NCI-H2196 (cell line): ENCODE data around the gene MYO1D.

Source experiments
- DNase-seq: peaks from one replicate; lab custom pipeline; 2025; ENCODE audit not compliant: unreplicated experiment; lab: John Stamatoyannopoulos, UW

The MYO1D gene

GRCh38 chr17:32591405-32591804, 285.5 kb downstream of the MYO1D start:
- DNase-seq: no peak

- DNase-seq: no peak
Observed at GRCh38 chr17:32590974-32591373, 285.9 kb downstream of the MYO1D start.

- DNase-seq: no peak
Observed at GRCh38 chr17:32588982-32589381, 287.9 kb downstream of the MYO1D start.

DNA sequence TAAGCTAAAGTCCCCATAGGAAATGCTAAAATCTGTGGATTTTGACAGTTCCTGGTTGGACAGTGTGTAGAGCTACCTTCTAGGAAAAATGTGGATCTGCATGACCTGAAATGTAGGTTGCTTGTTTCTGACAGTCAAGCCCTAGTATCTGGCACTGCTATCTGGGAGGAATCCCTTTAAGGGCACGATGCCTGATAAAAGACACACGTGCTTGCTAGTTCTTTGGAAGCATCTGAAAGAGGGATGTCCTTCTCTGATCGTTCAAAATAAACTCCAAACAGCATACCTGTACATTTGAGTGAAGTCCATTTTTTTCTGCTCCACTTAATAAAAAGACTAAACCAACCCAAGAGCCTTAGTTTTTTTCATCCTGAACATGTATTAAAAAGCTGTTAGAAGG, 288.8 kb downstream of the MYO1D start:
- no peak for DNase-seq

GRCh38 chr17:32586666-32587065, 290.3 kb downstream of the MYO1D start:
- DNase-seq: no peak

DNA sequence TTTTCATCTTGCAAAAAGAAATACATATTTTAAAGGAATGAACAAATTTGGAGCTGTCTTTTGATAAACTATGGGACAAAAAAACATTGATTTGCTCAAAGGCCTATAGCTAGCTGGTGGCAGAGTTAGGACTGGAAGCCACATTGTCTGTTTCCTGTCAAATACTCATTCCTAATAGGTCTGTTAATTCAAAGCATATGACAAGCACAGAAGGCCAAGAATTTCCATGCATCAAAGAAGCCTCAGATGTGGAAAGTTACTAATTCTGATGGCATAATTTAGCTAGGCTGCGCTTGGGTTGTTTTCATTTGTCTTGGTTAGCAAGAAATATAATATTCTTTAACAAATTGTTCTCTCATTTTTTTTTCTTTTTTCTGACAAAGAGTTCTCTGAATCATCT, 292.1 kb downstream of the MYO1D start:
- DNase-seq: no peak

GRCh38 chr17:32583053-32583452, 293.9 kb downstream of the MYO1D start:
- no peak for DNase-seq

- no peak for DNase-seq
Observed at GRCh38 chr17:32575852-32576251, 301.1 kb downstream of the MYO1D start.

DNA sequence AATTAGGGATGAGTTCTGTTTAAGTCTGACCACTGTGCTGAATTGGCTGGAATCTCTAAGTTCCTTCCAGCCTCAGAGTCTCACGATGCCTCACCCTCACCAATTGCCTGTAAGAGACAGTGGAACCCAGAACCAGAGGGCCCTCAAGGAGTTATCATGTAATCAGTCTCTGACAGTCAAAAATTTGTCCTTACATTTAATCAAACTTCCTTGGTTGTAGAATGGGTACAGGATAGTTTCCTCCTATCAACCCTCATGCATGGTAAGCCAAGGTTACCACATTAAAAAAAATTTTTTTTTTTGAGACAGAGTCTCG, 306.9 kb downstream of the MYO1D start:
- no peak for DNase-seq

DNA sequence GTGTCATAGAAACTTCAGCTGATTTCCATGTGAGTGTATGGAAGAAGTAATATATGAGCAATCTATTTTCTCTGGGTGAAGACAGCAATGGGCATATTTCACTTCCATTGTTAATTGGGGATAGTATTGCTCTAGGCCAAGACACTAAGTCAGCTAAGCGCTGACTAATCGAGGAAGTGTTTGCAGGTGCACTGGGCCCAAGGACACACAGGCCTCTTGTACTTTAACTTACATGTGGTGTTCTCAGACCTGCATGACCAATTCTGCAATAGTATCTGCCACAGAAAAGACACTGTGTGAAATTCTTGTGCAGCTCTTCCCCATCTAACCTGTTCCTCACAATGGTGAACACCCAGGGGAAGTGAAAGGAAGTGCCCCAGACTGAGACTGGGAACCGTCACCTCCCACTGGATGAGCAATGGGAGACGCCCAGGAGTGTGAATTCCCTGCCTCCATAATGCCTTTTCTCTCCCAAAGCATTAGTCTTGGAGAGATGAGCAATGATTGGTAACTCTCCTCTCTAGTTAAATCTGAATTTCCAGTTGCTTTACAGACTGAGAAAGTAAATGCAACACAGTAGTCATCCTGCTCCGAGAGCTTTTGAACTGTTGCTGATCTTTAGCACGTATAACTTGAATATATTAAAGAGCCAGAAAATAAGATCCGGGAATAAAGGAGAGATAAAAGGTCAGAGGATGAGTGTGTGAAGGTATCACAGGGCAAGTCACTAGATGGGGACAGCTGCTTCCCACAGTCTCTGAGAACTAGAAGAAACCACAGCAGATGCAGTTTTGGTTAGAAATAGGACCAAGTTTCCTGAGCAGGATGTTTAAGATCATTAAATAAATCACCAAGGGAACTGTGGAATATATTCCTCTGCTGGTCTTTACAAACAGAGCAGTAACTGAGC, 307.5 kb downstream of the MYO1D start:
- DNase-seq: no peak

DNA sequence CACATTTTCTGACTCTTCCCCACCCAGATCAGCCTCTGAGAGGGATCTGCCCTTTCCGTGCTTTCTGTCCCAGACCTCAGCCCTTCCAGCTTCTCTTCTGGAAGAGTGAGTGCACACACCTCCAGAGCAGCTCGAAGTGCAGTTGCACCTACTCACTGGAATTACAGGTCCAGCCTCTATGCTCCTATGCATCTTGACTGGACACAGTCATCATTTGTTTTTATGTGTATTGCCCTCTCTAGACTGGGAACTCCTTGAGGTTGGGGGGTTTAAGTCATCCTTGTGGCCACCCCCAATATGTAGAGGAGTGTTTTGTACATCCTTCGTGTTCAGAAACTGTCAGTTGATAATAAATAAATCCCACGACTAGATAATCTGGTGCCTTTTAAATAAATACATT, 308.2 kb downstream of the MYO1D start:
- DNase-seq: no peak

GRCh38 chr17:32567511-32567910, 309.4 kb downstream of the MYO1D start:
- no peak for DNase-seq

DNA sequence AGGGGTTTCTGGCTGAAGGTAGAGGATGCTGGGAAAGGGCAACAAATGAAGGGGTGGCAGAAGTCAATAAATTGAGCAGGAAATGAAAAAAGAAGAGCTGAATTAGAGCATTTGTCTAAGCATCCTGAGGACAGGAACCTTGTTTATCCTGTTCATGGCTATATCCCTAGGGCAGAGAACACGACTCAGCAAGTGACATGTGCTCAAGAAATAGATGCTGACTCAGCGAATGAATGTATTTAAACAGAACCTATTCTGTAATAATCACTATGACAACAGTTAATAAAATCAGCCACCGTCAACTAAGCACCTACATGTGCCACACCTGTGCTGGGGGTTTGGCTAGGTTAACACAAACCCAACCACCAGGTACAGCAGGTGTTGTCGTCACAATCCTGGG, 309.8 kb downstream of the MYO1D start:
- no peak for DNase-seq

DNA sequence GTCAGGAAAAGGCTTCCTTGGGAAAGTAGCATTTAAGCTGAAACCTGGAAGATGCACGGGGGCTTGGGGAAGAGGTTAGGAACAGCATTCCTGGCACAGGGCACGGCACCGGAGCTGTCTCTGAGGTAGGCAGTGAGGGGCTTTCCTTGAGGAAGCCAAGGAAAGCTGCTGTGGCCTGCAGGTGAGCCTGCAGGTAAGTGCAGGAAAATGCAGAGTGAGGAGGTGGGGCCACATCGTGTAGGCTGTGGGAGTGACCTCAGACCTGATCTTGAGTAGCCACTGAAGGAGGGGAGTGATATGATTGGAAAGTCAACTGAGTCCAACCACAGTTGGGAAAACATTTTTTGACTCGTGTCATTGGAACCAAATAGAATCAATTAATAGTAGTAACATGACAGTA, 310.6 kb downstream of the MYO1D start:
- no peak for DNase-seq

DNA sequence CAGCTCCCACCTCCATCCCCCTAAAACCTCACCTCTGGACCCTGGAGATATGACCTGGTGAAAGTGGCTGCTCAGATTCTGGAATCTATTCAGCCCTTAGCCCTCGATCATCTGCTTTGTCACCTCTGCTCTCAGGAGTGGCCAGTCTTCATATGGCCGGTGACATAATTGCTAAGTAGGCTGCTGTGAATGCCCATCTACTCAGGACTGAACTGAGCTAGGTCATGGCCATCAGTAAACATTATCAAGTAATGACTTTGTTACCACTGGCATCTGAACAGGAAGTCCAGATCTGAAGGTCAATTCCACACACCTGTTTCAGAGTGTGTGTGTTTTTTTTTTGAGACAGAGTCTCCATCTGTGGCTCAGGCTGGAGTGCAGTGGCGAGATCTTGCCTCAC, 311.5 kb downstream of the MYO1D start:
- DNase-seq: no peak

GRCh38 chr17:32564325-32564724, 312.6 kb downstream of the MYO1D start:
- no peak for DNase-seq

DNA sequence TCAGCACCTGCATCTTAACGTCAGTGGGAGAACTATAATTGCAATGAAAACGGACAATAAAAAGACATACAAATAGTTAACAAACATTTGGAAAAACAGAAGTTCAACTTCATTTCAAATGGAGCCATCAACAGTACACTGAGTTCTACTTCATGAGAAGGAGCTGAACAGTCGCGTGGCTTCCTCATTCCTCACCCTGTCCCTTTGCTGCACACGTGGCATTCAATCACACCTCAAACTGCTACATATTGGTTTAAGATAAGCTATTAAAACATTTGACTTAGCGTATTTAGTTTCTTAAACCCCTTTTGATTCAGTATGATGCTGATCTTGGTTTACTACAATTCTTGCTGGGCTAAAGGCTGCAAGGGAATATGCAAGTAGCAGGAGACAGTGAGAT, 313.3 kb downstream of the MYO1D start:
- DNase-seq: no peak

DNA sequence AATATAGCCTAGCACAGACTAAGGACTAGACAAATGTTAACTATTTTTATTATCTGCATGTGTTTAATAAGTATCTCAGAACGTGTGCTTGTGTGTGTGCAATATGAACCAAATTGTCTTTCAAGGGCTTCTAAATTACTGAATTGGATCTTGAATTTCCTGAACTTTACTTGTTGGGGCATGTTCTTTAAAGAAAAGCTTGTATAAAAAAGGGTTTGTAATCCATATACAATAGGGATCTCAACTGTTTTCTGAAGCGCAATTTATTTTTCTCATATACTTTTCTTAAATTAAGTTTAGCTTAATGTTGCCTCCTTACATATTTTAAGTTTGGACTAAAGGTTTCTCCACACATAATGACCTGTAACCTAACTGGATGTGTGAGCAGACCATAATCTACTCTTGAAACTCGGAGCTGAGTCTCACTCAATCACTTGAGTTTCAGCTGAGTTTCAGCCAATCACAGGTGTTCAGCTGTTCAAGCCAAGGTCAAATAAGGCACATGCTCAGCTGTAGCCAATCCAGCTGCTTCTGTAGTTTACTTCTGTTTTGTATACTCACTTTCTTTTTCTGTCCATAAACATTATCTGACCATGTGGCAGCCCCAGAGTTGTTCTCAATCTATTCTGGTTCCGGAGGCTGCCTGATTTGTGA, 317.8 kb downstream of the MYO1D start:
- DNase-seq: no peak

GRCh38 chr17:32558326-32558955, 318.5 kb downstream of the MYO1D start:
- no peak for DNase-seq

DNA sequence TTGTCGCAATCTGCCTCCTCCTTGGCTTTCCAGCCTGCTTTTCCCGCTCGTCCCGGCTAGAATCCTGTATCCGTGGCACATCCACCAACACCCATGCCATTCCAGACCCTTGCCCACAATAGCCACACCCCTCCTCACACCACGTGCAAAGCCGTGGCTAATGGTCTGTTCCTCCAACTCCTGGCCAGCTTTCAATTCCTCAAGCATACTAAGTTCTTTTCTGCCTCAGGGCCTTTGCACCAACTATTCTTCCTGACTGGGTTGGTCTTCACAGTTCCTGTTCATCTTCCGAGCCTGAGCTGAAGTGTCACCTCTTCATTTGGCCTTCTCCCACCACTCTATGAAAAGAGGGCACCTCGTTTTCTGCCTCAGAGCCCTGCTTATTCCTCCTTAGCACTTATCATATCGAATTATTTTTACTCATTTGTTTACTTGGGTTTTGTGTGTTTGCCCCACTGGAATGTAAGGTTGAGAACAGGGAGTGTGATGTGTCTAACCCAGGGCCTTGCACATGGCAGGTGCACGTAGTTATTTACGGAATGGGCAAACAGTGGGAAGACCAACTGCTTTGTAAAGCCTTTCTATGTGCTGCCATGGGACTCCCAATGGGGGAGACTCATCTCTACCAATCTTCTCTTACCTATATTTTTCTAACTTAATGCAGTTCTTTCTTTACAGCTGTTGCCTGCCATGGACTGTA, 321.2 kb downstream of the MYO1D start:
- DNase-seq: no peak

- peak; percentile 2 for DNase-seq
Observed at GRCh38 chr17:32553168-32553567, 323.8 kb downstream of the MYO1D start.

DNA sequence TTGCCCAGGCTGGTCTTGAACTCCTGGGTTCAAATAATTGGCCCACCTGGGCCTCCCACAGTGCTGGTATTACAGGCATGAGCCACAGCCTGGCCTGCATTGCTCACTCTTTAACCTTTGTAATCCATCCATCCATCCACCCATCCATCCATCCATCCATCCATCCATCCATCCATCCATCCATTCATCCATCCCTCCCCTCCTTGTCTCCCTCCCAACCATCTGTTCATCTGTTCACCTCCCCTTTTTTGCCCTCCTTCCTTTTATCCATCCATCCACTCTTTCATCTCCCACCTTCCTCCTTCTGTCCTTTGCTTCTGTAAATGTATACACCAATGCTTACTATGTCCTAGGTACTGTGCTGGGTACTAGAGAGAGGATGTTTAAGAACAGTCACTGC, 324.6 kb downstream of the MYO1D start:
- no peak for DNase-seq
